Bronchial epithelial cell (primary cell): ENCODE measurements around the gene MFRP. TPM values are rescaled to one million over a fixed set of nuclear protein-coding genes. Genes with fewer than 3 reads are reported as not detected.

Experiments used
- DNase-seq: peaks from one replicate; pipeline ENCODE4 v3.0.0-alpha.2; 2010; ENCODE audit warnings: low read depth
- FAIRE-seq: peaks from 2 replicates; lab custom pipeline; 2011; peaks lifted over from hg19 to GRCh38; lab: Jason Lieb, UNC
- H3K27me3 ChIP-seq: 2 replicates; pipeline ENCODE4 v1.5.1; 2011; ENCODE audit warnings: low read length; ENCODE audit not compliant: control insufficient read depth, insufficient read depth
- H3K36me3 ChIP-seq: 2 replicates; pipeline ENCODE4 v1.5.1; 2011; ENCODE audit warnings: low read length; ENCODE audit not compliant: control insufficient read depth, insufficient read depth
- H3K4me3 ChIP-seq: 2 replicates; pipeline ENCODE4 v1.5.1; 2011; ENCODE audit warnings: mild to moderate bottlenecking, low read depth, low read length, control low read depth
- CTCF ChIP-seq: IDR thresholded peaks from 2 replicates; pipeline ENCODE4 v1.5.1; 2011; ENCODE audit warnings: mild to moderate bottlenecking, moderate library complexity, low read length, control low read depth, inconsistent platforms; ENCODE audit not compliant: insufficient read depth, severe bottlenecking
- total RNA-seq: library from RNA; depleted of rRNA; stranded (reverse); fragments of >200 nt; gene quantifications from 2 replicates; pipeline ENCODE4 v1.2.1, GENCODE V29; 2014

MFRP gene
- total RNA-seq, 1 donor from 2014 or later: not detected

- H3K27me3 ChIP-seq: no peaks in the 10 kb centered on the region
- H3K4me3 ChIP-seq: no peak overlapping the region
- DNase-seq (no peak), FAIRE-seq (no peak)
- peaks cover 13% of the 10 kb centered on the region for H3K36me3 ChIP-seq
- TF ChIP-seq CTCF: no peak
Measured at GRCh38 chr11:119305556-119306372, 40.7 kb downstream of the MFRP start.

GRCh38 chr11:119303227-119303718 lies 43.2 kb downstream of the MFRP start:
- TF ChIP-seq CTCF: no peak
- Histone ChIP-seq H3K36me3 (peaks cover 7% of the 10 kb centered on the region), H3K27me3 (no peaks in the 10 kb centered on the region), H3K4me3 (no peak overlapping the region)
- DNase-seq (no peak), FAIRE-seq (no peak)

- Histone ChIP-seq H3K4me3 (no peak overlapping the region), H3K27me3 (no peaks in the 10 kb centered on the region), H3K36me3 (peaks cover 8% of the 10 kb centered on the region)
- DNase-seq (no peak), FAIRE-seq (no peak)
- no peak for TF ChIP-seq CTCF
Measured at GRCh38 chr11:119300198-119300964, 46.1 kb downstream of the MFRP start.

- FAIRE-seq (no peak), DNase-seq (no peak)
- Histone ChIP-seq H3K4me3 (no peak overlapping the region), H3K36me3 (peaks cover 8% of the 10 kb centered on the region), H3K27me3 (no peaks in the 10 kb centered on the region)
- TF ChIP-seq CTCF: no peak
Measured at GRCh38 chr11:119299416-119299815, 47.1 kb downstream of the MFRP start.

GRCh38 chr11:119298726-119299125 lies 47.8 kb downstream of the MFRP start:
- H3K4me3 ChIP-seq: no peak overlapping the region
- H3K27me3 ChIP-seq: no peaks in the 10 kb centered on the region
- TF ChIP-seq CTCF: no peak
- DNase-seq (no peak), FAIRE-seq (no peak)
- peaks cover 6% of the 10 kb centered on the region for H3K36me3 ChIP-seq
